Panc1 (cell line): Measurements from ENCODE around the gene PRSS16. TPM values are rescaled to one million over a fixed set of nuclear protein-coding genes. Genes with fewer than 3 reads are reported as not detected.
A peak's percentile ranks its signal among the peaks of the same experiment; 100 is the strongest.

Experiments
- ATAC-seq: fragments of 200-7000 bp; cut with Tn5 transposase; 2 replicates; pipeline ENCODE4 v1.9.1; 2020; ENCODE audit warnings: mild to moderate bottlenecking, moderate library complexity
- BruUV-seq: library from RNA; stranded (reverse); fragments of 400-500 nt; replicated peaks from 2 replicates; lab custom pipeline; 2021; lab: Mats Ljungman, UMichigan
- CTCF ChIA-PET: fragments of 300-600 bp; sonication (Branson Sonifier 250); formaldehyde crosslinking; loops from one replicate; lab custom pipeline; 2022; ENCODE audit warnings: antibody characterized with exemption; lab: Charles Lee
- POLR2A ChIA-PET: fragments of 300-600 bp; sonication (Branson Sonifier 250); formaldehyde crosslinking; loops from one replicate; lab custom pipeline; 2022; ENCODE audit warnings: antibody characterized with exemption; lab: Charles Lee
- DNase-seq: peaks from one replicate; pipeline ENCODE4 v3.0.0-alpha.2; 2010; ENCODE audit warnings: low read depth, low spot score
- H3K27ac ChIP-seq: 2 replicates; pipeline ENCODE4 v1.5.1; 2011; ENCODE audit warnings: mild to moderate bottlenecking, low read length, inconsistent platforms
- H3K27me3 ChIP-seq: fragments of 200-500 bp; sonication (Bioruptor generic); 2 replicates; pipeline ENCODE4 v1.6.0; 2014; ENCODE audit warnings: low read length, inconsistent platforms; ENCODE audit not compliant: control insufficient read depth, insufficient read depth
- H3K36me3 ChIP-seq: fragments of 200-500 bp; sonication (Bioruptor generic); 2 replicates; pipeline ENCODE4 v1.5.1; 2014; ENCODE audit warnings: inconsistent platforms, mild to moderate bottlenecking, low read length, moderate library complexity; ENCODE audit not compliant: control insufficient read depth, insufficient read depth
- H3K4me1 ChIP-seq: 2 replicates; pipeline ENCODE4 v1.5.1; 2011; ENCODE audit warnings: inconsistent platforms, mild to moderate bottlenecking, low read length, moderate library complexity; ENCODE audit not compliant: control insufficient read depth, insufficient read depth
- H3K4me3 ChIP-seq, 2 experiments: 2 replicates each; pipeline ENCODE4 v1.5.1; 2011 to 2012; ENCODE audit warnings: low read depth in 2 of 2, low read length in 2 of 2, mild to moderate bottlenecking in 2 of 2, inconsistent platforms in 1 of 2, moderate library complexity in 1 of 2
- H3K9me3 ChIP-seq: fragments of 200-500 bp; sonication (Bioruptor generic); 2 replicates; pipeline ENCODE4 v1.5.1; 2014; ENCODE audit warnings: low read depth, mild to moderate bottlenecking, inconsistent platforms, low read length, moderate library complexity; ENCODE audit not compliant: control insufficient read depth, insufficient read depth
- CTCF ChIP-seq: fragments of 450-650 bp; IDR thresholded peaks from 2 replicates; pipeline ENCODE4 v1.5.1; 2017; ENCODE audit warnings: mild to moderate bottlenecking
- REST ChIP-seq, 2 experiments: IDR thresholded peaks; 2 replicates each; pipeline ENCODE4 v1.6.1; 2011 to 2012; ENCODE audit warnings: low read depth in 2 of 2, control low read depth in 1 of 2, low read length in 1 of 2, mild to moderate bottlenecking in 1 of 2, moderate library complexity in 1 of 2; ENCODE audit not compliant: insufficient read depth in 1 of 2
- TCF7L2 ChIP-seq: IDR thresholded peaks from 2 replicates; pipeline ENCODE4 v1.6.1; 2011; ENCODE audit warnings: mild to moderate bottlenecking, low read depth, low read length, inconsistent platforms
- in situ Hi-C: cut with HindIII; loops from 2 replicates; pipeline ENCODE4 v1.10.0; 2016; ENCODE audit warnings: low sequenced_read_pairs, low pct_unique_long_range_greater_than_20kb
- intact Hi-C: fragments of 100-400 bp; cut with micrococcal nuclease; formaldehyde crosslinking; loops from one replicate; pipeline ENCODE4 v1.10.0; 2022; ENCODE audit not compliant: unreplicated experiment
- total RNA-seq: library from RNA; stranded (reverse); gene quantifications from one replicate; pipeline ENCODE4 v1.2.1, GENCODE V29; 2021; ENCODE audit not compliant: unreplicated experiment

The PRSS16 gene
- total RNA-seq, 1 experiment from 2014 or later = 4.7 TPM

- H3K36me3 ChIP-seq = no peaks in the 10 kb centered on the region
- POLR2A ChIA-PET = no interaction called here
- H3K4me3 ChIP-seq = no peak overlapping the region
- intact Hi-C loops (no loop called here), in situ Hi-C loops (no loop called here)
- no peak overlapping the region for H3K27ac ChIP-seq
- H3K9me3 ChIP-seq = no peaks in the 10 kb centered on the region
- peaks cover 3% of the 10 kb centered on the region; the same call in 1 of the 2 replicates for H3K4me1 ChIP-seq
- CTCF ChIA-PET = interaction anchor here (0.6 kb wide), 2 partner anchors 24 to 47 kb away, joined by 3 to 4 read pairs; no protein-coding TSS in a partner anchor
- no peaks in the 10 kb centered on the region for H3K27me3 ChIP-seq
- TF ChIP-seq REST (IDR thresholded peaks at IDR 0.05; ENCODE audit: insufficient read depth in 1 of 2, low read depth in 2 of 2, low read length in 1 of 2) = no peak
- no peak for TF ChIP-seq CTCF
- BruUV-seq = no TSS peak
- DNase-seq (no peak), ATAC-seq (no peak; the same call in 1 of the 2 replicates)
Measured at GRCh38 chr6:27209196-27209595, 38.3 kb upstream of the PRSS16 start.

GRCh38 chr6:27209659-27210269 is 37.7 kb upstream of the PRSS16 start:
- no peak for TF ChIP-seq REST (IDR thresholded peaks at IDR 0.05; ENCODE audit: insufficient read depth in 1 of 2, low read depth in 2 of 2, low read length in 1 of 2)
- TF ChIP-seq TCF7L2 = peak; percentile 46; the same call in 1 of the 2 replicates
- ChIA-PET CTCF (interaction anchor here (0.6 kb wide), 1 partner anchor 25 kb away, joined by 3 read pairs; no protein-coding TSS in a partner anchor), POLR2A (no interaction called here)
- H3K4me3 ChIP-seq = peak overlapping the region; percentile 18 to 55
- ATAC-seq (peak; percentile 83), DNase-seq (peak; percentile 64)
- H3K9me3 ChIP-seq = no peaks in the 10 kb centered on the region
- BruUV-seq = no TSS peak
- no peak overlapping the region for H3K27ac ChIP-seq
- H3K36me3 ChIP-seq = no peaks in the 10 kb centered on the region
- intact Hi-C loops (no loop called here), in situ Hi-C loops (no loop called here)
- no peaks in the 10 kb centered on the region for H3K27me3 ChIP-seq
- peaks cover 3% of the 10 kb centered on the region; the same call in 1 of the 2 replicates for H3K4me1 ChIP-seq
